NCI-H2227 treated with DMSO at 0.1 percent for 48 hours (cell line): ENCODE measurements around the gene CBFA2T2.
A peak's percentile ranks its signal among the peaks of the same experiment; 100 is the strongest.
"Not testable (repeated sequence)": the region's sequence is repeated elsewhere in the genome, so short reads cannot be mapped to it uniquely, and the experiment has no call there.

Experiments used
- DNase-seq: peaks from one replicate; lab custom pipeline; 2025; lab: John Stamatoyannopoulos, UW

The CBFA2T2 gene

DNA sequence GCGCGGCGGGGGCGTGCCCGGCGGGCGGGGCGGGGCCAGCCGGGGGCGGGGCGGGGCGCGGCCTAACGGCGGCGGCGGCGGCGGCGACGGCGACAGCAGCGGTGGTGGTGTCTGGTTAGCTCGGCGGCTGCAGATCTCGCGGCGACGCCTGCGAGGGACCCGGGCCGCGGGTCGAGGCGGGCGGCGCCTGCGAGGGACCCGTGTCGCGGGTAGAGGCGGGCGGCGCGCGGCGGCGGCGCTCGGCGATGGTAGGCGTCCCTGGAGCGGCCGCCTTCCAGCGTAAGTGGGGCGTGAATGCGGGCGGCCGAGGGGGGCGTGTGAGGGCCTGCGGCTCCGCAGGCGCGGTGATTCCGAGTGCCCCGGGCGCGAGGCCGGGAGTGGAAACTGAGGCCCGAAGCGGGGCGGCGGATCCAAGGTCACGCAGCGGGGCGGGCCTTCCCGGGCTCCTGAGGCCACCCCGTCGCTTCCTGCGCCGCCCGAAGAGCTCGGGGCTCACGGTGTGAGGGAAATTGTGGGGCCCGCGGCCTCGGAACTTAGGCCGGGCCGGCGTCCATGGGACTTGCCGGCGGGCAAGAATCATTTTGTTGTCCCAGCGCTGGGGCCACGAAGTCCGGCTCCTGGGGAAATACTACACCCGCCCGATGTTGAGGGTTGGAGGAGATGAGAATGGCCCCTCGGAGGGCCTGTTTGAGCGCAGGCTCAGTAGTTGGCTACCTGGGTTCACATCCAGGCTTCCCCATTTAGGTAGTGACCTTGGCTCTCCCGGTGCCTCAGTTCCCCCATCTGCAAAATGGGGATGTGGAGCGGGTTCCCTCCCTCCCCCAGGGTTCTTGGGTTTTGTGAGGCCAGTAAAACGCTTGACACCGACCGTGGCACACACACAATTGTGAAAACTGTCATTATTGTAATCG lies at the start of gene CBFA2T2:
TSS of gene CBFA2T2 (plus strand) at position 74 of the 911 bp plus-strand sequence. CDS start at position 246, 172 bp downstream.
- no peak for DNase-seq

DNA sequence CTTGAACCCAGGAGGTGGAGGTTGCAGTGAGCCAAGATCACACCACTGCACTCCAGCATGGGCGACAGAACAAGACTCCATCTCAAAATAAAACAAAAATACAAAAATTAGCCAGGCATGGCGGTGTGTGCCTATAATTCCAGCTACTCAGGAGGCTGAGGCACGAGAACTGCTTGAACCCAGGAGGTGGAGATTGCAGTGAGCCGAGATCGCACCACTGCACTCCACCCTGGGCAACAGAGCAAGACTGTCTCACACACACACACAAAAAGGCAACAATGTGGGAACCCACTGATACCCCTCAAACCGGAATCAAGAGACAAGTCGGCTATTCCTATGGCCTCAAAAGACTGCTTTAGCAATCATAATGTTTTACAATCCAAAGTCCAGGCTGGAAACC lies 49.3 kb upstream of the CBFA2T2 start:
- DNase-seq: not testable (repeated sequence)

DNA sequence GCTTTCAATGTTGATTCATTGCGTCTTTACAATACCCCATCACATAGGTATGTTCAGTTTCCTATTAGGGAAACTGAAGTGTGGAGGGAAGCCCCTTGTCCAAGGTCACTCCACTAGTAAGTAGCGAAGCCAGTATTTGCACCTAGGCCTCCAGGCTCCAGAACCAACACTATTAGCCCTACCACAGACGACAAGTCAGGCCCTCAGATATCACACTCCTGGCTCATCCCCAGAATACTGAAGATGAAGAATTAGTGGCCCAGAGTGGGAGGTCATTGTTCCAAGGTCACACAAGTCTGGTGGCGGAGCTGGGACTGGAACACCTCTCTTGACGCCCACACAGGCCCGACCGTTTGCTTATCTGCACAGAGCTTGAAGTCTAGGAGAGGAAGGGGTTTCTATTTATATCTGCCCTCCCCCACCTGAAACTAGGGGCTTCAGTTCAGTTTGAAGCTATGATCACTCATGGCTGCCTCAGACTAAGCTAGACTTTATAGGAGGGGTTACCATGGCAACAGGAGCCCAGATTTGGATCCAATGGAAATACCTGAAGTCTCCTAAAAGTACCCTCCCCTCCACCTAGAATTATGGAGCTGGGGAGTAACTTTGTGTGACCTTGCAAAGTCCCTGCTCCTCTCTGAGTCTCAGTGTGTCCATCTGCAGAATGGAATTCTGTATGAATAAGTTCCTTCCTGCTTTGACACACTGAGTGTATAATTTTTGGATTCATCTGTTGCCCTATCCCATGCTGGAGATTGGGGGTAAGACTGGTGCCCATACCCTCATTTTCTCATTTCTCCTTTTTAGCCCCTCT lies 48.5 kb upstream of the CBFA2T2 start:
- no peak for DNase-seq

DNA sequence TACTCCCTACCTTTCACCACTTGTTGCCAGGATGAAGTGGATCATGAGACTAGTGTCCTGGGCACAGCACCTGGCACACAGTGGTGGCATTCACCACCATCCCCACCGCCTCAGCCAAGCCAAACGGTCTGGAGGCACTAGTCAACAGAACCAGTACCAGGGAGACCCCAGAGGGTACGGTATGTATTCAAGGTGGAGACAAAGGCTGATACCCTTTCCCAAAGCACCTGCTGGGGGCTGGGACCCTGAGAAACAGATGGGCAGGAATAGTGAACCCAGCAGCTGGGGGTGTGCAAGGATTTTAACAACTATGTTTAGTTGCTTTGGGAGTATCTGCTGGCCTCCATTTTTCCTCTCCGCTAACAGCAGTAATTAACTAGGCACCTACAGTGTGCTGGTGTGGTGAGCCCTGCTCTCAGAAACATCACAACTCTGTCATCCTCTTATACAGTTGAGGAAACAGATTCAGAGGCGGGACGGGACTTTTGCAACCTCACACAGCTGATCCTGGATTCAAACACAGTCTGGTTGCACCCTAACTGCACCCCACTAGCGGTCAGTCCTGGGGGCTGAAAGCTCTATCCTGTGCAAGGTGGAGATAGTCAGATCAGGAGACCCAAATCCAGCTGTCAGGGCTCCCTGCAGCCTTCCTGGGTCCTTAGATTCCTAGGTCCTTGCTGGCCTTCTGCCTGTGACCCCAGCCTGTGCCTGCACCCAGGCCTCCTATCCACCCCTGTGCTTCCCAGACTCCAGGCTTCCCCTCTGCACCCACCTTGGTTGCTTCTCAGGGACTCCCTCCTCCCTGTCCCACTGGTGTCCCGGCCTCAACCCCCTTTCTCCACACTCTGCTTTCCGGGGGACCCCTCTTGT lies 47.5 kb upstream of the CBFA2T2 start:
- DNase-seq: no peak

DNA sequence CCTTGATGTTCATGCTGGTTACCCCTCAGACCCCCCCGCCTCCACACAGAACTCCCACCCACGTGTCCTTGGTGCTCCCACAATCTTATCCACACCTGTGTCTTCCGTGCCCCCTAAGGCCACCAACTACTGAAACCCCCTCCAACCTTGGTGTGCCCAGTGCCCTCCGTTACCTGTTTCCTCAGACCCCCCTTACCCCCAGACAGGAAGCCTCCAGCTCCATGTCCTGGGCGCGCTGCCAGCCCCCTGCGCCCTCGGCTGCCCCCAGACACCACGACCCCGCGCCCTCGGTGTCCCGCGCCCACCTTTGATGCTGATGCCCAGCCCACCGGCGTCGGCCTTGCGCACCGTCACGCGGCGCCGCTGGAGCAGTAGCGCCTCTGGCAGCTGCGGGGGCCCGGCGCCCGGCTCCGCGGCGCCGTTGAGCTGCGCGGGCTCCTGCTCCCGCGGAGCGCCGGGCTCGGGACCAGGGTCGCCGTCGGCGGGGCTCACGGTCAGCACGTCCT lies 46.8 kb upstream of the CBFA2T2 start:
- no peak for DNase-seq

DNA sequence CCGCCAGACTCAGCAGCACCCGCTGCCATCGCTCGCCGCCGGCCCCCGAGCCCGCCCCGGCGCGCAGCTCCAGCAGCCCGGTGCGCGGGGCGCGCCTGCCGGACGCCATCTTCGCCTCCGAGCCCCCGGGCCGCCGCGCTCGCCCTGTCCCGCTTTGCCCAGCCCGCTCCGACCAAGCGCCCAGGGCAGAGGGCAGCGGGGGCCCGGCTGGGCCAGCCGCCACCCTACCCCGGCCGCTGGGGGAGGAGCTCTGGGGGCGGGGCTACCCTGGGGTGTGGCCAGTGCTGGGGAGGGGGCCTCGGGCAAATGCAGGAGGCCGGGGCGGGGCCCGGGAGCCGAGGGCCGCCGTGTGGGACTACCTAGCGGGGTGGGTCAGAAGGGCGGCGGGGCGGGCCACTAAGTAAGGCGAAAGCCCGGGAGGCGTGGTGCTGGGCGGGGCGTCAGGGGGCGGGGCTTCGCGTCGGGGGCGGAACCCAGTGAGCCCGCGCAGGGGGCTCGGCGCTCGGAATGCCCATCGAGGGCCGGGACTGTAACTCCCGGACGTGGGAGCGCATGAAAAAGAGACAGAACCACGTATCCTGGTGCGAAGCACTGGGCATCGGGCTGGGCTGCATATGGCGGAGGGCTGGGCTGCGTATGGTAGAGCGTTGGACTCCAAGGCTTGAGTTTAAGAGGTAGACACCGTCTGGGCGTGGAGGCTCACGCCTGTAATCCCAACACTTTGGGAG lies 46.2 kb upstream of the CBFA2T2 start, which contains the start of gene SNTA1:
TSS of gene SNTA1 (minus strand) at position 252 of the 728 bp plus-strand sequence. CDS start at position 109, 143 bp downstream.
- DNase-seq: peak; percentile 89

DNA sequence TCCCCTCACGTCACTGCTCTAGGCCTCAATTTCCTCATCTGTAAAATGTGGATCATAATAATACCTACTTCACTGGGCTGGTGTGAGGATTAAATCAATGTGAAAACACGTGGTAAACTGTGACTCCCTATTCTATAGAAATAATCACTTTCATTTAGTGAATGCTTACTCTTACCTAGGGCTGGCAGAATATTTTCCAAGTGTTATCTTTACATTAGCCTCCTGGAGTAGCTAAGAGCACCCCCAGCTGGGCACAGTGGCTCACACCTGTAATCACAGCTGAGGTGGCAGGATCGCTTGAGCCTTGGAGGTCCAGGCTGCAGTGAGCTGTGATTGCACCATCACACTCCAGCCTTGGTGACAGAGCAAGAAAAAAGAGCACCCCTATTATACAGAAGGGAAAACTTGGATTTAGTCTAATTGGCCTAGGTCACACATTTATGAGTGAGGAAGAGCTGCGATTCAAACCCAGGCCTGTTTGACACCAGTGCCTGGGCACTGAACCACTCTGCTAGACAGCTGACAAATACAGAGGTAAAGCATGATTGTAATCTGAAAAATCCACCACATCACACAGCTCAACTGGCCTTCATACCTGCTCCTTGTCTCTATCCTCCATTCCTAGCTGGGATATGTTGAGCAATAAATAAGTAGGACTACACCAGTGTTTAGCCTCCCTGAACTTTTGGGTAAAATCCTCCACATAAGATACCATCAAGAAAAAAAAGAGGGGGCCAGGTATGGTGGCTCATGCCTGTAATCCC lies 44.9 kb upstream of the CBFA2T2 start:
- no peak for DNase-seq

DNA sequence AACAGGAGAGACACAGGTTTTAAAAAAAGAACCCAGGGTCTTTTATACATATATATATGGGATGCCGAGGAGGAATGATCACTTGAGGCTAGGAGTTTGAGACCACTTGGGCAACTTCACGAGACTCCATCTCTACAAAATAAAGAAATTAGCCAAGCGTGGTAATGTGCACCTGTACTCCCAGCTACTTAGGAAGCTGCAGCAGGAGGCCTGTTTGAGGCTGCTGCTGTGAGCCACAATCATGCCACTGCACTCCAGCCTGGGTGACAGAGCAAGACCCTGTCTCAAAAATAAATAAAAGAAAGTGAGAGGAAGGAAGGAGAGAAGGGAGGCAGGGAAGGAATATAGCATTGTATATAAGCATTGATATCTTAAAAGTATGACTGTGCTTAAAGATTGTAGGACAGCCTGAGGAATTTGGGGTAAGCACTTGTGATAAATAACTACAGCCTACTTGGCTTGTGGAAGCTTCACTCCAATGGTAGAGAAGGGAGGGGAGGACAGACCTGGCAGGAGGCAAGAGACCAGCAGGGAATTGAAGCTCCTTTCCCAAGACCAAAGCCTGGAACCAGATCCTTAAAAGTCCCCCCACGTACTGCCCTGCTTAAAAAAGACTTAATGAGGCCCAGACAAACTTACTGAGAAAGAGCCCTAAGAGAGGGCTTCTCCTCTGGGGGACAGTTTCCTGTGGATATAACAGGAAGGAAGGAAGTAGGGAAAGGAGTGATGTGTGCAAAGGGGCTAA lies 43.8 kb upstream of the CBFA2T2 start:
- no peak for DNase-seq

DNA sequence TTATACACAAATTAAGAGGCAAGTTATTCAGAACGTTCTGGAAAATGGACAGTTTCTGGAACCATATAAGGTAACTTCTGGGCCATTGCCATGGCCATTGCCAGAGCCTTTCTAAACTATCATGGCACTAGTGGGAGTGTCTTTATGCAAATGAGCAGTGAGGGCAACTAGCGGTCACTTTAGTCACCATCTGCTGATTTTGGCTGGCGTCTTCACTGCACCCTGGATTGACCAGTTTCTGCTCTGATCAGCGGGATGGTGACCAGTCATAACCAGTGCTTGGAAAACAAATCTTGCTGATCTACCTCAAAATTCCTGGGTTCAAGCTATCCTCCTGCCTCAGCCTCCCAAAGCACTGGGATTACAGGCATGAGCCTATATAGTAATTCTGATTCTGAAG lies 39.0 kb upstream of the CBFA2T2 start:
- no peak for DNase-seq

DNA sequence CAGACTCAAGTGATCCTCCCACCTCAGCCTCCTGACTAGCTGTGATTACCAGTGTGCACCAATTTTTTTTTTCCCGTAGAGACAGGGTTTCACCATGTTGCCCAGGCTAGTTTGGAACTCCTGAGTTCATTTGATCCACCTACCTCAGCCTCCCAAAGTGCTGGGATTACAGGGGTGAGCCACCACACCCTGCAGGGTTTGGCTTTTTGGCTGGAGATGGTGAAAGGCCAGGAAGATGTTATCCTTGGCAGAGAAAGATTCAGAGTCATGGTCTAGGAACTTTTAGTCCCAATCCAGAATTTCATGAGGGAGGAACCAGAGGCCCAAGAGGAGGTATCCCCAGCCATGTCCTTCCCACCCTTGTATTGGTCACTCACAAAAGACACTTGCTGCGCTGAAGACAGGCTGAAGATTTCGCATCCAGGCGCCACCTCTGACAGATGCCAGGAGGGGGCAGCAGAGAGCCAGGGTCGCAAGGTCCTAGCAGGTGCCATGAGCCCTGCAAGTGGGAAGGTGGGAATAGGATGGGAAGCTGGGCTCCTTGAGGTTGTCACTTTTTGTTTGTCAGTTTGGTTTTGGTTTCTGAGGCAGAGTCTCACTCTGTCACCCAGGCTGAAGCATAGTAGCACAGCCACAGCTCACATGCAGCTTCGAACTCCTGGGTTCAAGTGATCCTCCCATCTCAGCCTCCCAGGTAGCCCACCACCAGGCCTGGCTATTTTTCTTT lies 32.8 kb upstream of the CBFA2T2 start:
- peak; percentile 59 for DNase-seq

DNA sequence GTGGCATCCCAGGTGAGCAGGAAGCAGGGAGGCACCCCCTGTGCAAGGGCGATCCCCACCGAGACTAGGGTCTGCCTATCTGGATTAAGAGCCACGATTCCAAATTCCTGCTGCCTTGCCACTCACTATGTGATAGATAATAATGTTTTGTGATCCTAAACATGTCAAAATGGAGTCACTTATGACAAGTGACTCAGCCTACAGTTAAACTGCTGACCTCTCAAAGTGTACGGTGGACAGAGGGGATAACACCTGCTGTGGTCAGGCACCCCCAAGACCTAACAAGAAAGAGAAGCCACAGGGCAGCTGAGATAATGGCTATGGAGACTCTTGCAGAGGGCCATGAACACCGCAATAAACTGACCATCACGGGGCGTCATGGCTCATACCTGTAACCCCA lies 30.3 kb upstream of the CBFA2T2 start:
- no peak for DNase-seq

DNA sequence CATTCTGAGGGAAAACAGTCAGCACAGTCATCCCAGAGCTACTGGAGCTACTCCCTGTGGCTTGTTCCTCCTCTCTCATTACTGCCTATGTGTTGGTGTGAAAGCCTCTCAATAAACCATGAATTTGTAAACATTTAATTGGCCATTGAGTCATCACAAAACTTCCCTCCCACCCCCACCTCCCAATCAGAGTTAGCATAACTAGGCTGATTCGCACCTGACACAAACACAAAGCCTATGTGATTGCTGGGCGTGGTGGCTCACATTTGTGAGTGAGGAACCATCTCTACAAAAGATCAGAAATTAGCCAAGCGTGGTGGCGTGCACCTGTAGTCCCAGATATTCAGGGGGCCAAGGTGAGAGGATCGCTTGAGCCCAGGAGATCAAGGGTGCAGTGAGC lies 29.2 kb upstream of the CBFA2T2 start:
- DNase-seq: no peak

DNA sequence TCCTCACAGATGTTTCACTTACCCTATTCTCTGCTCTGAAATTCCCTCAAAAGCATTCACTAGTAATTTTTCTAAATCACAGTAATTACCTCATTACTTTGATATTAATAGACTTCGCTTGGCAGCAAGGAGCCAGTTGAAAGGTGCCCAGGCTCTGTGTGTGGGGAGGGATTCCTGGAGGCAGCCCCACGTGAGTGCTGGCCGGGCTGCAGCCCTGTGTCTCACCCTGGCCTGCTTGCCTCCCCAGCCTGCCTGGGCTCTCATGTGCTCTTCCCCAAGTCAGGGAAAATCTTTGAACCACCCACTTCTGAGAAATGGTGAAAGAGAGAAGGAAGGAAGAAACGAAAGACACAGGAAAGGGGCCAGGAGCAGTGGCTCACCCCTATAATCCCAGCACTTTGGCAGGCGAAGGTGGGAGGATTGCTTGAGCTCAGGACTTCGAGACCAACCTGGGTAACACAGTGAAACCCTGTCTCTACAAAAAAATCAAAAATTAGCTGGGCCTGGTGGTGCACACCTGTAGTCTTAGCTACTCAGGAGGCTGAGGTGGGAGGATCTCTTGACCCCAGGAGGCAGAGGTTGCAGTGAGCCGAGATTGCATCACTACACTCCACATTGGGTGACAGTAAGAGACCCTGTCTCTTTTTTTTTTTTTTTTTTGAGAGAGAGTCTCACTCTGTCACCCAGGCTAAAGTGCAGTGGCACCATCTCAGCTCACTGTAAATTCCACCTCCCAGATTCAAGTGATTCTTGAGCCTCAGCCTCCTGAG lies 26.4 kb upstream of the CBFA2T2 start:
- DNase-seq: no peak

DNA sequence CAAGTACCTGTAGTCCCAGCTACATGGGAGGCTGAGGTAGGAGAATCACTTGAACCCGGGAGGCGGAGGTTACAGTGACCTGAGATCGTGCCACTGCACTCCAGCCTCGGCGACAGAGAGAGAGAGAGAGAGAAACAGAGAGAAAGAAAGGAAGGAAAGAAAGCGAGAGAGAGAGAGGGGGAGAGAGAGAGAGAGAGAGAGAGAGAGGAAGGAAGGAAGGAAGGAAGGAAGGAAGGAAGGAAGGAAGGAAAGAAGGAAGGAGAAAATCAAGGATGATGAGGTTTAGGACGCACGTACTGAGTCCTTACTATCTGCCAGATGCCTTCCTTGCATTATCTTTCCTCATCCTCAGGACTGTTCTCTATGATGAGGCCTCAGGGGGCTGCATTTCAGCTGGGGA lies 25.1 kb upstream of the CBFA2T2 start:
- not testable (repeated sequence) for DNase-seq

DNA sequence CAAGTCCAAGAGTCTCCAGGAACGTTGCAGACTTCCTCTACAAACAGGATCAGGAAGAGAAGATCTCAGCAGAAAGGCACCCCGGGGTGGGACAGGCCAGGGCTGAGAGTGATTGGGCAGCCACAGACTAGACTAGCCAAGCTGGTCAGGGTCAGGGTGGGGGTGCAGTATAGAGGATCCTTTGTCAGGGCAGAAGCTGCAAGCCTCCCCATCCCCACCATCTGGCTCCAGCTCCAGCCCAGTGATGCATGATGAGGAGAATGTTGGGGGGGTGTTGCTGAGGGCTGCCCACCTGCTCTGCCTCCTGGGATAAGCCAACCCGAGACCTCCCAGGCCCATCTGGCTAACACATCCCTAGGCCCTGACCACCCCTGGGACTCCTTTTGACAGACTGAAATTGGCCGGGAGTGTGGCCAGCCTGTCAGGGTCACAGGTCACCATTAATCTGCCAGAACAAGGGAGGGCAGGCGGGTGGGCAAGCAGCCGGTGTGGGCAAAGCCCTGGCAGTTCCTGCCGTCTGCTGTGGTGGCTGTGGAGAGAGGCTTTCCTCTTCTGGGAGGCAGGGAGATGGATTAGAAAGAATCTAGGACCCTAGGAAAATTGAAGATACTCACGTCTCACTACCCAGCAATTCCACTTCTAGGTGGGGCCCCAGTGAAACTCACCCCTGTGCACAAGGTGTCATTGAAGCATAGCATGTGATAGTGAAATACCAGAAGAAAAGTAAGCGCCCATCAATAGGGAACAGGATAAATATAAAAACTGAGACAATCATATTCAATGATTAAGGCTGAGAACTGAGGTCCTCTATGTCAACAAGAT lies 24.2 kb upstream of the CBFA2T2 start:
- DNase-seq: no peak

DNA sequence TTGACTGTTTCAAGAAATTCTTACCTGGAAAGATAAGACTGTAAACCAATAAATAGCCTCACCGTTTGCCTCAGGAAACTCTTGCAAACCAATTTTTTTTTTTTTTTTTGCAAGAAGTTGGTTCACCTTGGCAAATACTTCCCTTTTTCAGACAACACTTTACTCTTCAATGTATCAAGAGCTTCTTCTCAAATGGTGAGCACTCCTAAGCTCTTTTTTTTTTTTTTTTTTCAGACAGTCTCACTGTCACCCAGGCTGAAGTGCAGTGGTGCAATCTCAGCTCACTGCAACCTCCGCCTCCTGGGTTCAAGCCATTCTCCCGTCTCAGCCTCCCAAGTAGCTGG lies 23.6 kb upstream of the CBFA2T2 start:
- DNase-seq: no peak

DNA sequence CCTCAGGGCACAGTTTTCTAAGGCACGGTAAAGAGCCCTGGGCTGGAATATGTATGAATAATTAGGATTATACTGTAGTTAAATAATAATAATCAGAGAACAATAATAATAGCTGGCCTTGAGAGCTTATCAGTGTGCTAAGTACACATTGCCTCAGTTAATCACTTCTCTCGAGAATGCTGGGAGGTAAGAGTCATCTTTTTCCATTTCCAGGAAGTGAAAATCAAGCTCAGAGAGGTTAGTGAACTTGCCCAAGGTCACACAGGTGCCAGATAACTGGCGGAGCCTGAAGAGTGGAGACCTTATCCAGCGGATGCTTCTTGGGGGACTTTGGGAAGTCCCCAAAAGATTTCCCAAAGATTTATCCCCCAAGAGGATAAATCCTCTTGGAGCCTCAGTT lies 19.4 kb upstream of the CBFA2T2 start:
- no peak for DNase-seq
